Activated effector memory CD4-positive, alpha-beta T cell treated with Interleukin-2 at 50 U/mL for 16 hours (primary cell): ENCODE data around the gene DAAM2.

Experiments used
- DNase-seq: peaks from one replicate; pipeline ENCODE4 v3.0.0-alpha.2; 2020

The DAAM2 gene

DNA sequence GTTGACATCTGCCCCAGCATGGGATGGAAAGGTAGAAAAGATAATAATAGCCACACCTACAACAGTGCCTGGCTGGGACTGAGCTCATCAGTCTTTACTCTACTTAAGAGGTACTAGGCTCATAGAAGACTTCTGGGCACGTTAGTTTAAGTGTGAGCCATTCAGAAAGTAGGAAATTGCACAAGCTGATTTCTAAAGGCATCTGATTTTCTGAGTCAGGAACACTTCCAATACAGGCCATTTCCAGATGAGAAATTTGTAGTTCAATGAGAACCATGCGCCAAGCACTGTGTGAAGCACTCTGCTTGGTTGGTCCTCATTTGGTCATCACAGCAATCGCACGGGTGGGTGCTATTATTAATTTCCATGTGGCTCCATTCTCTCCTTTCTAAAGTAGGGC, 99.8 kb downstream of the DAAM2 start:
- no peak for DNase-seq

- DNase-seq = no peak
These were observed 100.4 kb downstream of the DAAM2 start for GRCh38 chr6:39892490-39893129.

DNA sequence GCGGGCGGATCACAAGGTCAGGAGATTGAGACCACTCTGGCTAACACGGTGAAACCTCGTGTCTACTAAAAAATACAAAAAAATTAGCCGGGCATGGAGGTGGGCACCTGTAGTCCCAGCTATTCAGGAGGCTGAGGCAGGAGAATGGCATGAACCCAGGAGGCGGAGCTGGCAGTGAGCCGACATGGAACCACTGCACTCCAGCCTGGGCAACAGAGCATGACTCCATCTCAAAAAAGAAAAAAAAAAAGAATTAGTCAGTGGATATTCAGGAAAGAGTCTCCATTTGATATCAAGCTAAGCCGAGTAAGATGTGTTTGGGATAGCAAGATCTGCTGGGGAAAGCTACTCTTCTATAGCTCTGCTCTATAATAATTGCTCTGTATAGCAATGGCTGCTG, 101.1 kb downstream of the DAAM2 start:
- DNase-seq = no peak

GRCh38 chr6:39896701-39897100, 104.5 kb downstream of the DAAM2 start:
- no peak for DNase-seq

DNA sequence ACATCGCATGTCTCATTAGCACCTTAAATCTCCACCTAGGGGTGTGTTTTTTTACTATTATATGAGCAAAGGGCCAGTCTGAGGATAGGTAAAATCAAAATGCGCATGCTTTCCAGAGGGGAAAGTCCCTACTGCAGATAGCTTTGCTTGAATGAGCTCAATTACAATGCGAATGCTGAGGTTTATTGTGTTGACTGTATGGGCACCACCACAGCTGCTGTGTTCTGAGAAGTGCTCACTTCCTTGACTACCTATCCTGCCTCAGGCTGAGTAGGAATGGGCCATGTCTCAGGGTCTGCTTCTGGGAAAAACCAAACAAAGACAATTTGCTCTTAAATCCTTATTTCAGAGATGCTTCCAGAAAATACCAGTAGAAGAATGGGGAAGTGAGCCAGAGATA, 105.5 kb downstream of the DAAM2 start:
- no peak for DNase-seq

DNA sequence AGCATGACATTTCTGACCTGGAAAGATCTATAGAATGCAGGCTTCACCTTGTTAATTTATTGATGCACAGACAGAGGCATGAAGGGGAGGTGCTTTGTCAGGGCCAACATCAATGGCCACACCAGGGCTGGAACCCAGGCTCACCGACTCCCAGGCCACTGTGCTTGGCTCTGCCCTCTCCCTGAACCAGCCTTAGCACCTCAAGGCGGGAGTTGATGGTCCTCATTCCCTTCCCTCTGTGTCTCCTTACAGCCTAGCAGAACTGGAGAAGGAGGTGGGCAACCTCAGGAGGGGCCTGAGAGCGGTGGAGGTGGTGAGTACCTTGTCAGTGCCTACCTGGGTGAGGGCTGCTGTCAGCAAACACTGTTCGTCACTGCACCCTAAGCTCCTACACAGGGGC, 106.4 kb downstream of the DAAM2 start:
- DNase-seq = no peak

DNA sequence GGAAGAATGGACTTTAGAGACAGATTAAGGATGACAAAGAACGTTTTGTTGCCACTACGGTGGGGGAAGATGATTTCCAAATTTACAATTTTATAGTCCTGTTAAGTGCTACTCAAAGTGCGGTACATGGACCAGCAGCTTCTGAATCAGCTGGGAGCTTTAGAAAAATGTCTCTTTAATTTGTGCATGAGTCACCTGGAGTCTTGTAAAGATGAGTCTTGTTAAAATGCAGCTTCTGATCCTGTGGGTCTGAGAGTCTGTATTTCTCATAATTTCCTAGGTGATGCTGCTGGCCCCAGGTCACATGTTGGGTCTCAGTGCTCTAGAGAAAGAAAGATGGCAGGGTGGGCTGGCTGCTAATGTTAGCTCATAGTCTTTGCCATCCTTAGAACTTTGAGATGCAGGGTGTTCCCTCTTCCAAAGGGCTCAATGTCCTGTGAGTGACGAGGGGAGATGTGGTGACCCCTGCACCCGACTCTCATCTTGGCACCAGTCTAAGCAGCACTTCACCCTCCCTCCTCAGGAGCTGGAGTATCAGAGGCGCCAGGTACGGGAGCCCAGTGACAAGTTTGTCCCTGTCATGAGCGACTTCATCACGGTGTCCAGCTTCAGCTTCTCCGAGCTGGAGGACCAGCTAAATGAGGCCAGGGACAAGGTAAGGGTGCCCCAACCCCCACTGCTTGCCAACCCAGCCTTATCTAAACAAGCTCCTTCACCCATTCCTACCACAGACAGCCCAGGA, 107.5 kb downstream of the DAAM2 start:
- no peak for DNase-seq

DNA sequence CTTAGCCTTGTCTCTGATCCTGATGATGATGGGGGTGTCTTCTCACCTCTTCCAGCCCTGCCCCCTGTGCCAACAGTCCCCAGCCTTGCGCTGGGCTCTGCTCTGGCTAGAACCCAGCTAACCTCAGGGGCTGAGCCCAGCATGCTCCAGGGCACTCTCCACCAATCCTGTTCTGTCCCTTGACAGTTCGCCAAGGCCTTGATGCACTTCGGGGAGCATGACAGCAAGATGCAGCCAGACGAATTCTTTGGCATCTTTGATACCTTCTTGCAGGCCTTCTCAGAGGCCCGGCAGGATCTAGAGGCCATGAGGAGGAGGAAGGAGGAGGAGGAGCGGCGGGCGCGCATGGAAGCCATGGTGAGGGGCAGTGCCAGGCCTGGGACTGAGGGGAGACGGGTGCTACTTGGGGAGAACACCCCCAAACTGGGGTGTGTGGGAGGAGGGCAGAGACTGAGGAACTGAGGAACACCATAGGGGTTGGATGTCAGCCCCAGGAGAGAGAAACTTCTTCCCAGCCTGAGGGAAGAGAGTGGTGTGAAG, 109.0 kb downstream of the DAAM2 start:
- no peak for DNase-seq

- no peak for DNase-seq
These were observed 109.5 kb downstream of the DAAM2 start for GRCh38 chr6:39901670-39902069.

GRCh38 chr6:39902136-39902535, 110.0 kb downstream of the DAAM2 start:
- DNase-seq = no peak

DNA sequence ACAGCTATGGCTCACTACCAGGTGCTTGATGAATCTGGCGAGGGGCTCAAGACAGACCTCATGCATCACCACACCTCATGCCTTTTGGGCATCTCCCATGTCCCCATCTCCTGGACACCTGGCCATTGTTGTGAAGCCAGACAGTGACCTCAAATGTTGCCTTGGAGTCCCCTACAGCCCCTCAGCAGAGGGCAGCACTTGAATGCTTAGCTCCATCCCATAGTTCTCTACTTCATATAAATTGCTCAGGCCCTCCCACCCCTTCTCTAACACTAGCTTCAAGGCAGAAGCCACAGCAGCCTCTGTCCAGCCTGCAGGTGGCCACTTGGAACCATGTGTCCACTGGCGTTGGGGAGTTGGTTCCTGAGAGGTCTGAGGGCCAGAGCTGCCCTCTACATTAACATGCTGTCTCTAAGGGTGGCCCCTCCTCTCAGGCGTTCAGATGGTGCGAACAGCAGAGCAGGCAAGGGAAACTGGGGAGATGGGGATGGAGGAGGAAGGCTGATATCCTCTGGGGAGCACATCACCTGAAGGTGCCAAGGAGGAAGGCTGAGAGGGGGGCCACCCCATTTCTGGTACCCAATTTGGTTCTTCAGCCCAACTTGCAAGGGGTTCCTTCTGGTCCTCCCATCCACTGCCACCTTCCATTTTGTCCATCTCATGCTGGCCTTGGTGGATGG, 110.8 kb downstream of the DAAM2 start:
- no peak for DNase-seq

- no peak for DNase-seq
These were observed 111.5 kb downstream of the DAAM2 start for GRCh38 chr6:39903656-39904055.

DNA sequence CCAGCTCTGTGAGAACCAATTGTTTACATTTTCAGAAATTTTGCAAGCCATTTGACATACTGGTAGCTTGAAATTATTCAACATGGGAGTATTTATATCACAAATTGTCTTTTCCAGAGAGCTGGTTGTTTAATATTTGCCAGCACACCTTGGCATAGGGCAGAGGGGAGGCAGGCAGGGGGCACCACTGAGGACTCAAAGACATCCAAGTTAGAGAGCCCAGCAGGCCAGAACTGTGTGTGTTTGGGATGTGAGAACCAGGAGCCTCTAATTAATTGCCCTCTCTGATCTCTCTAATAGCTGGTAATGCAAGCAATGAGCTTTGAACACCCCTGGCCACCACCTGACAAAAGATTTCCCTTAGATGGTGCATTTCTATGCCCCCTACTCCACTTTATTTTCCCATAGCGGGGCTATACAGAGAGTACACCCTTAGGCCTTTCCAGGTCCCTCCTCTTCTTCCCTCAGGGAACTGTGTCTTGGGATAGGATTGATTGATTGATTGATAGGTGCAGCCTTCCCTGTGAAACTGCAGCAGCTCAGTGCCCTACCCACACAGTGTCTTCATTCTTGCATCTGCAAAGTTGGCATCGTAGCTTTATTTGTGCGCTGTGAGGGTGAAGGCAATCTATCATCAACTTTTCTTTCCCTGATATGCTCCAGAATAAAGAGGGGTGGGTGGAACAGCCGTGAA, 112.9 kb downstream of the DAAM2 start:
- DNase-seq = no peak

- no peak for DNase-seq
These were observed 113.4 kb downstream of the DAAM2 start for GRCh38 chr6:39905640-39905975.

- no peak for DNase-seq
These were observed 114.2 kb downstream of the DAAM2 start for GRCh38 chr6:39906318-39906761.

- DNase-seq = no peak
These were observed 115.8 kb downstream of the DAAM2 start for GRCh38 chr6:39907871-39908575.

DNA sequence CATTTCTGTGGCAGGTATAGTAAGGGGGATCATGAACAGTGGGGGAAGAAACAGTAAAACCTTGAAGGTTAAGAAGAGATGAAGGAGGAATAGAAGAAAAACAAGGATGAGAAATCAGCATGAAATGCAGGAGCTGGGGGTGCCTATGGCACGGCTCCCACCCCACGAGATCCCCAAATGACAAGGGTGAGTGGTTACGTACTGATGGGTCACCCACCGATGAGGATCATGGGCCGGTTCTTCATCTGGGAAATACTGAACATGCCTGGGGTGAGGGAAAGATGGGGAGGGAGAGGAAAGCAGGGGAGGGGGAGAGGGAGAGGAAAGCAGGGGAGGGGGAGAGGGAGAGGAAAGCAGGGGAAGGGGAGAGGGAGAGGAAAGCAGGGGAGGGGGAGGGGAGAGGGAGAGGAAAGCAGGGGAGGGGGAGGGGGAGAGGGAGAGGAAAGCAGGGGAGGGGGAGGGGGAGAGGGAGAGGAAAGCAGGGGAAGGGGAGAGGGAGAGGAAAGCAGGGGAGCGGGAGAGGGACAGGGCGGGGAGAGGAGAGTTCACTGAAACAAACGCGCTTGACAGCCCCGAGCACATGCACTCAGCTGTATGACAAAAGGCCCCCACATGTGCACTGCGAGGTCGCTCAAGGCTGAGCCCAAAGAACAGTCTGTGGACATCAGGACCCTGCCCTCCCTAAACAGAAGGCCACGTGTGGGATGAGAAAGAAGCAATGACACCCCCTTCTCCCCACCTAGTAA, 116.8 kb downstream of the DAAM2 start:
- no peak for DNase-seq

DNA sequence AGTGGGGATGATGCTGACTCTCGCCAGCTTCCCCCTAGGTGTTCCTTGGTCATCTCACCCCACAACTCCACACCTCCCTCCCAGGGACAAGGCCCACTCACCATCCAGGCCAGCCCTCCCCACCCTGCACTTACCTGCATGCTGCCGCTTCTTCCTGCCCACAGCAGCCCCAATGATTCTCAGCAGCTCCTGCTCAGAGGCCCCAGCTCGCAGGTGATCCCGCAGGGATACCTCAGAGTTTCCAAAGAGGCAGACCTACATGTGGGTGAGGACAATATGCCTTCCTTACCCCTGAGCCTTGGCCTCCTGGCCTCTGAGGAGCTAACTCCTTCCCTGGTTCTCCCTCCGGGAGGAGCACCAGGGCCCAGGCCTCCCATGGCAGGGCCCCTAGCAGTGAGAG, 117.5 kb downstream of the DAAM2 start:
- DNase-seq = no peak

DNA sequence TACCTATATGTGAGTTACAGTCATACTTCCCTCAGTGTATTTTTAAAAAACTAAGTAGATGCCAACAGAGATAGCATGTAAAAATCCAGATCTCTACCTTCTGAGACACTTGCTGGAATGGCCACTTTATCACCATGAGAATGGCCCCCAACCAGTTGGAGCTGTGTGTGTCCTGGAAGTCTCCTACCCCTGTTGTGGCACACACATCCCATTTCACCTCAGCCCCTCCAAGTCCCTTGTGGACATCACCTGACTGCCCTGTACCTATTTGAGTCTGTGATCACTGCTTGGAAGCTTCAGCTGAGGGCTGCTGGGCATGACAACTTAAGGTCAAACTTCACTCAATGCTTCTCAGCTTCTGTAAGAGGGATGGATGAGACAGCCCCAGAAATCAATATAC, 118.0 kb downstream of the DAAM2 start:
- no peak for DNase-seq

GRCh38 chr6:39910744-39911143, 118.6 kb downstream of the DAAM2 start:
- DNase-seq = no peak

- DNase-seq = no peak
These were observed 119.4 kb downstream of the DAAM2 start for GRCh38 chr6:39911513-39912125.

- no peak for DNase-seq
These were observed 120.3 kb downstream of the DAAM2 start for GRCh38 chr6:39912446-39912845.
